GM19351 (cell line): Measurements from ENCODE around the gene TRPM3.

Experiments used
- ATAC-seq: cut with Tn5 transposase; IDR thresholded peaks from one replicate; pipeline ENCODE4 v1.9.1; 2021; ENCODE audit warnings: mild to moderate bottlenecking, moderate library complexity; ENCODE audit not compliant: unreplicated experiment

Gene TRPM3

DNA sequence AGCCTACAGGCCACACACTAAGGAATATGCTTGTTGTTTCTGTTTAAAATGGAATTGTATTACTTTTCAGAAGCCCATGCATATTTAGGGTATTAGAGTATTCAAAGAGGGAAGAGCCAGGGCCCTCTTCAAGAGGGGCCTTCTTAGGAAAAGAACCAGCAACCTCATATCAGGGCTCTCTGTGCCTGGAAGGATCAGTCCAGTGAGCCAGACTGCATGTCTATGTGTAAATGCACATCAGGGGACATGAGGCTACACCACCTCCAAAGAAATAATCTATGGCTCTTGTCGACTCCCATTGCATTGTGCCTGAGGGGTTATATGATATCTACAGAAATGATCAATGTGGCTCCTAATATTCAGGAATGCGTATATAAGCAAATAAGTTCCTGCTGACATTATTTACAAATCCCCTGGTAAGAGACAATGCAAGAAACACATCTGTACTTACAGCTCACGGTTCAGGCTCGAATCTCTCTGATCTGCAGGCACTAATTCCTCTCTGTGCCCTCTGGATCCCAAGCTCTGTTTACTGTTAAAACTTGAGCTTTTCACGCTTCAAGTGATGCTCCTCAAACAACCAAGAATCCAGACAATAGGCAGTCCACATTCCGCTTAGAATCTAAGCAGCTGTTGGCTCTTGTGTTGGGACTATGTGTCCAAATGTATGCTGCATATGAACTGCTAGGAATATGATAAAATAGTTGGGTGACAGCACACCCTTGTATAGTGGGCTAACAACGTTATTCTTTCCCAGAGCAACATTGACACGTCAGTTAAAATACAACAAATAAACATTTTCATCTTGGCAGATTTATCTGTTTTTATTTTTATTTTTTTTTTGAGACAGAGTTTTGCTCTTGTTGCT, 556.7 kb downstream of the TRPM3 start:
- ATAC-seq: no peak

DNA sequence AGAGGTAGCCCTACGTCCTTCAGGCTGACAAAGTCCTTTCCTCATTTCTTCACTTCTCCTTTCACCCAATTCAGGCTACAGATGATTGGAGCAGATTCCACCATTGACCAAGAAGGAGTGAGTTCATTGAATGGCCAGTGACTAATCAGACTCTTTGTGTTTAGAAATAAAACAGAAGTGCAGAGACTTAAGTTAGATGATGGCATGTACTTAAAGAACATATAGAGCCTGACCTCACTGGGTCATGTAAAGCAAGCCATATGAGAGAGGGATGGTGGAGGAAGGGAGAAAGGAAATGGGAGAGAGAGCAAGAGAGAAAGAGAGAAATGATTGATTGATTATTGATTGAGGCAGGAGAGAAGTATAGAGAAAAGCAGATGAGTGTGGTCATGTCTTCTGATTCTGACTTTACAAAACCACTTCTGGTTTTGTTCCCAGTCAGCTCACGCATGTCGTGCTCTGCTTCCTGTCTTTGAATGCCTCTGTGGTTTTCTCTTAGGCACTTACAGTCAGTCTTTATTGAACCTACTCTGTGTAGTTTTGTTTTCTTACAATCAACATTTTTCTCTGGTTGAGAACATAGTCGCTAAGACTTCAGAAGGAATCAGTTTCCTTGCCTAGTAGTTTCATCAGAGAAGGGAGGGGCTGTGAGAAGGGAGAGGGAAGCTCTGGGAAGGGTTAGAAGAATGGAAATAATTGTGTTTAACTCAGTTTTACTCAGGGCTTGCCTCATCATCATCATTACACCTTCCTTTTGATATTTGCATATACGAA, 557.8 kb downstream of the TRPM3 start:
- peak; percentile 99 for ATAC-seq

DNA sequence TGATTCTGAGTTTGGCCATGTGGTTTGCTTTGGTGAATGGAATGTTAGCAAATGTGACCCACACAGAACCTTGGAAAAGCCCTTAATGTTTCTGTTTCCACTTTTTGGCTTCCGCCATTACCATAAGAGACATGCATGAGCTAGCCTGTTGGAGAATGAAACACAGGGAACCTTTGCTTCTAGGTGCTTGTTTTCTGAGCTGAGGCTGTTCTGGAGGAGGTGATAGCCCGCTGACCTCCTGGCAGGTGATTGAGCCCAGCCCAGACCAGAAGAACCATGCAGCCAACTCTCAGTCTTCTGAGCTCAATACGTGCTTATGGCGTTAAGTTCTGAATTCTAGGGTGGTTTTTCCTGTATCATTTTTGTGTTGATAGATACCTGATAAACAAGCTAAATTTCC, 558.4 kb downstream of the TRPM3 start:
- ATAC-seq: no peak

DNA sequence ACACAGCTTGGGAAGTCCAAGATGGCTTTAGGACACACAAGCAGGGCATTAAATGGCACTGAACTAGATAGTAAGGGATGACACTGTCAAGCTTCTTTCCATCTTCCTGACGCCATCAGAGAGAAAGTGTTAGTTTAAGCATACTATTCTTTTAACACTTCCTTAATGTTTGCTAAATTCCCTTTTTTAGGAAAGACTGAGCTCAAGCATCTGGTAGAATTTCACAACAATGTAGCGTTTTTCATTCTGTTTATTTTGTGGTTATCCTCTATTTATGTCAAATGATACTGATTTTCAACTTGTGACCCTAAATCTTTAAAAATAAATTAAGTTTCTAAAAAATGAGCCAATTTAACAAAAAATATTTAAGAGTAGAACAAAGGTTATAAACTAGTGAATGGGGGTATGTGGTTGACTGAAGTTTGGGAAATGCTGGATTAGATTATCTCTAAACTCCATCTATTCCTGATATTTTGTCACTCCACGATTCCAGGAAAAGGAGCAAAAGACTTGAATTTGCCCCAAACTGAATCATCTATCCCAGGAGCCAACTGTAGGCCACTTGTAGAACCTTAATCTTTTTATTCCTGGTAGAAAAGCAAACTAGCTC, 559.5 kb downstream of the TRPM3 start:
- ATAC-seq: no peak

DNA sequence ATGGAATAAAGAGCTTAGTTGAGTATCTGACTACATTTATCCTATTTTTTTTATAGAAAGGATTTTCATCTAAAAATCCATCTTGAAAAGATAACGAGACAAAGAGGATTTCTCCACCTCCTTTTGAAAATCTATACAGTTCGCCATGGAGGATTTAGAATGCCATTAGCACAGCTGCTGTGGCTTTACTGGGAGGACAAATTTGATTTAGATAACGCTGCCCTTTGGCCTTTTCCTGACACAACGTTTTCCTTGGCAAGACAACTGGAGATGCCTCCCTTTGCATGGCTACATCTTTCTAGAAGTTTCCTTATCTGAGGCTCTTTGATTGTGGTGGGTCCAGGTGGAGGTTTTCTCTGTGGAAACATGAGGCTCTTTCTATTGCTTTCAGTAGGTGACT, 560.3 kb downstream of the TRPM3 start:
- ATAC-seq: no peak

DNA sequence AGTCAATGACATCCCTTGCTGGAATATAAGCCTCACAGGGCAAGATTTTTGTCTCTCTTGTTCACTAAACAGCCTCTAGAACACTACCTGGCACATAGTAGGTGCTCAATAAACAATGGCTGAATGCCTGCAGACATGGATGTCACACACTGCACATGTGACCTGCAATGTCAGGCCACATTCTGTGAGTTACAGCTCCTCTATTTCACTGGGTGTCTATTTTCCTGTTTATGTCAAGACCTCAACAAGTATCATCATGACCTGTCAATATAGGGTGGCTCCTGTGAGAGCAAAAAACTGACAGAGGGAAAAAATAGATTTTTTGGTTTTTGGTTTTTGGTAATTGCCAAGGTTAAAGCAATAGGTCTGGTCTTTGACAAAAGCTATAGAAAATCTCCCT, 562.3 kb downstream of the TRPM3 start:
- ATAC-seq: no peak

DNA sequence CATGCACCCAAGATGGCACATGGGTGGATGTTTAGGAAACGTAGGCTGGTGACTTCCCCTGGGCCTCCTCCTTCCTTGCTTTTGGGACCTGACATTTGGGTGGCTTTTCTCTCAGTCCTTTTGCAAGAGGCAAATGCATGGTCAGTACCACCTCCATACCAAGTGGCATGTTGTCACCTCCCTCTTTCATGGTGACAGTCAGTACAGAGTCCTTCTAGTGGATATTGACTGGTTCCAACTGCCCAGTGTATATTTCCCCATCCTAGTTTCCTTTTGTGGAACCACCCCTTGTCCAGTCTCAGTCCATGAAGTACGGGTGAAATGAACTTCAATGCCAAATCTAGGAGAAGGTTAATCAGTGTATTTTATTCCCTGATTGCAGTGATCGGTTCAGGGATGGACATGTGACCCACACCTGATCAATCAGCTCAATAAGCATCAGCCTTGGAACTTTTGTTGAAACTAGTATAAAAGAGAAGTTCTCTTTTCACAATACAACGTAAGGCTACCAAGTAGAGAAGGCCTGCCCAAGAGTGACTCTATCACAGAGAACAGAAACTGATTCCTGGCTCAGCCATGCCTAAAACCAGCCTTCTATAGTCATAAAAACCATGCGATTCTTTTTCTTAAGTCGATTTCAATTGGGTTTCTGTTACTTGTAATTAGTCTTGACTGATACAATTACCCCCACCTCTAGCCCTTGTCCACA, 563.6 kb downstream of the TRPM3 start:
- ATAC-seq: peak; percentile 98

DNA sequence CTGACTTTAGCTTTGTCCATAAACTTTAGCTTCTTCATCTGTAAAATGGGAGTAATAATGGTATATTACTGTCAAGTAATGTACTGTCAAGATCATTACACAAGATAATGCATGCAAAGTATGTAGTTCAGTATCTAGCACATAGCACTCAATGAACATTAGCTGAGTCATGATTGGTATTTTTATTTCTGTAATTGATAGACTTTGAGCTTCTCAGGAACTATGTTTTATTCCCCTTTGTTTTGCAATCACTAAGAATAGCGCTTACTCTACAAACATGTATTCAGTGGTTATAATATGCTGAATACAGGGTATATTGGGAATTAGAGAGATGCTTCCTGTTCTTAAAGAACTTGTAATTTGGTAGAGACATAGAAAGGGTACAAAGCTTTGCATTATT, 564.6 kb downstream of the TRPM3 start:
- no peak for ATAC-seq

DNA sequence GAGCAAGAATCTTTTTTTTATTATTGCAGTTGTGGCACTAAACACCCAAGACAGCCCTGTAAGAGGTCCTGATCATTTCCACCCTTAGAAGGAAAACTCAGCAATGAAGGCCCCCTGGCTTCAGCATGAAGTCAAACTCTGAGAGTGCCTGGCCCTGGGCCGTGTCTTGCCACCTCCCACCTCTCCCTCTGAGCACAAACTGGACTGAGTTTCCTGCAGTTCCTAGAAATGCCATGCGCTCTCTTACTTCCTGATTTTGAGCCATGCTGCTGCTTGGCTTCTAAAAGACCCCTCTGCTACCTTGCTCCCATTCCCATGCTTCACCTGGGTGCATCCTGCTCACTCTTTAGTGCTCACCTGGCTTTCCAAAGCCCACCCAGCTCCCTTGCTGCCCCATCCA, 566.5 kb downstream of the TRPM3 start:
- ATAC-seq: no peak

DNA sequence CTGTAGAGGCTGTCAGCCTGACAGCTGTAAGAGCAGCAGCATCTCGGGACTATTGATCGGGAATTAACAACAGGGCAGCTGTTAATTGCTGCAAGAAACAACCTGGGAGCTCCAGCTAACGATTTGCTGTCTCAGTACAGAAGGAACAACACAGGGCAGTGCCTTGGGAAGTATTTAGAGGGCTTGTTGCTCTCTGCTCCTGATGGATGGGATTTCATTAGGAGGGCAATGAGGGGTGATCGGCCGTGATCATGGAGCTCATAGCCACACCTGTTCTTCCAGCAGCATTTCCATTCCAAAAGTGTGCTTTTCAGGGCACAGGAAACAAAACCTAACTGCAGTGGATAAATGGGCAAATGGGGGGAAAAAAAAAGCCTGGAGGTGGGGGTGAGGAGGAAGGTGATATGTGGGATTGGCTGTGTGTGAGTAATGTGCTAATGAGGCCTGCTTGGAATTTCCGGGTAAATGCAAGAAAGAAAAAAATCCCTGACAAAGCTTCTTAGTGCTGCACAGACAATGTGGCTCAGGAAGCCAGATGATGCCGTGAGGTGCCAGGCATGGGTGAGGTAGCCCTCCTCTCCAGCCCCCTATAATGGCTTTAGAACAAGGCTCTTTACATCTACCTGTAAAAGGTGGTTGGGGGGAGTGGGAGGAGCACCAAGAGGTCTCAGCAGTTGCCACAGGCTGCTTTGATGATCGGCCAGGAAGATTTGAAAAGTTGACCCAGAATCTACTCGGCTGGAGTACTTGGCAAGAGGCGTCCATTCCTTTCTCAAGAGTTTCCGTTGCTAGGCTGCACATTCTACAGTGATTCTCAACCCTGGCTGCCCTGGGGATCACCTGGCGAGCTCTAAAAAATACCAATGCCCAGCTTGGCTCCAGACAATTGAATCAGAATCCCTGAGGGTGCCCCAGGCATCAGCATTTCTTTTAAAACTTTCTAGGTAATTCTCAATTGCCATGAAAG, 567.4 kb downstream of the TRPM3 start:
- ATAC-seq: no peak

DNA sequence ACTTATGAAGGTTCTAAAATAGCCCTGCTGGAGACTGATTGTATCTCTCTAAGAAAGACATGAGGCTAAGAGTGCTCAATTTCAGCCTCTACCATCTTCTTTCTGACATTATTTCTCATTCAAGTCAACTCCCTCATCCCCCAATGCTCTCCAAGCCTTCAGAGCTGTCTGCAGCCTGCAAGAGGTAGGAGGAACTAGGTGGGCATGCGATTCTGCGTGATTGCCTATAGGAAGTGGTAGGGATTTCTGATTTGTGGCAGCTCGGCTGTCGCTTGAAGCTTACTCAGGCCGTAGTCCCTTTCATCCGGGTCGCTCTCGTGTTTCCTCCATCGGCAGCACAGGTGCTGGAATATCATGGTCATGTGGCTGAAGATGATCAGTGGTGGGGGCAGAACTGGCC, 568.9 kb downstream of the TRPM3 start:
- no peak for ATAC-seq

DNA sequence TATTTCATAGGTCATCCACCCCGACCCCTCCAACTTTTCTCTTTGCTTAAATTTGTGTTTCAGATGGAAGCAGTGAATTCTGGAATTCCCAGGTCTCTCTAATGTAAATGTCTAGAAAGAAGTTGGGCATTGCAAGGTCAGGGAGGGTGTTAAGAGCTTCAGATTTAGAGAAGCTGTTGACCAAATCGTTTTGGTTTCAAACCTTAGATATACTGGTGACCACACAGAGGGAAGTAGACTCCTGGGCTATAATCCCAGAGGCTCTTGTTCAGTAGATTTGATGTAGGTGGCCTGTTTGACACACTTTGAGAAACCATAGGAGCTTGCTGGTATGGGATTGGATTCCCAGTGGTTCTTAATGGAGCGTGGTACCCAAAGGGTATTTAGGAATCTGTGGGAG, 569.6 kb downstream of the TRPM3 start:
- ATAC-seq: no peak

DNA sequence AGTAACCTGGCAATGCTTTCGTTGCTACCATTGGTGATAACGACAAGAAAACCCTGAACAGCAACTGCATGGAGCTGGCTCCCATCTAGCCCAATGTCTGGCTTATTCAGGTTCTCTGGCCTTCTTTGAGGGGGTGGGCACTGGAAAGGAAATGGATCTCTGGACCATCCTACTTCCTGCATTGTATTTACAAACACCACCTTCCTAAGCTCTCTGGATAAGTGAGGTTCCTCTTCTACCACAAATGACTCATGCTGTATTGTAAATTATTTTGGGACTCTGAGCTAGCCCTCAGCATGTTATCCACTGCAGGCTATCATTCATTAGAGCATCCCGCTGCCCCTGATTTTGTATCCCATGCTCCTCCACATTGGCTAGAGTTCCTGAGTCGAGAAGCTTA, 570.0 kb downstream of the TRPM3 start:
- ATAC-seq: no peak

DNA sequence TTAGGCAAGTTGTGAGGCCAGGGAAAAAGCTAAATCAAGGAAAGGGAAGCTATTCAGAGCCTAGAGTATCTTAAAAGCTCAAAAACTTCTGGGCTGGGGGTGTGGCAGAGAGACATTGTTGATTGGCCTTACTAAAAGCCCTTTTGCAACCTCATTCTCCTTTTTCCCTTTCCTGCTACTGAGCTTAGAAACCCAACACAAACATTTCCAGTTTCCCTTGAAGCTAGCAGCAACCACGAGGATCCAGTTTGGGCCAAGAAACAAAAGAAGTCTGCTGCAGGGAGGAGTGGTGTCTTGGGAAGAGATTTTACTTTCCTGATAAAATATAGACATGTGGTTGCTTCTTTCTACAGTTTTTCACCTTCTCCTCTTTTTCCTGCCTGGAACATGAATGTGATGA, 571.5 kb downstream of the TRPM3 start:
- ATAC-seq: no peak

DNA sequence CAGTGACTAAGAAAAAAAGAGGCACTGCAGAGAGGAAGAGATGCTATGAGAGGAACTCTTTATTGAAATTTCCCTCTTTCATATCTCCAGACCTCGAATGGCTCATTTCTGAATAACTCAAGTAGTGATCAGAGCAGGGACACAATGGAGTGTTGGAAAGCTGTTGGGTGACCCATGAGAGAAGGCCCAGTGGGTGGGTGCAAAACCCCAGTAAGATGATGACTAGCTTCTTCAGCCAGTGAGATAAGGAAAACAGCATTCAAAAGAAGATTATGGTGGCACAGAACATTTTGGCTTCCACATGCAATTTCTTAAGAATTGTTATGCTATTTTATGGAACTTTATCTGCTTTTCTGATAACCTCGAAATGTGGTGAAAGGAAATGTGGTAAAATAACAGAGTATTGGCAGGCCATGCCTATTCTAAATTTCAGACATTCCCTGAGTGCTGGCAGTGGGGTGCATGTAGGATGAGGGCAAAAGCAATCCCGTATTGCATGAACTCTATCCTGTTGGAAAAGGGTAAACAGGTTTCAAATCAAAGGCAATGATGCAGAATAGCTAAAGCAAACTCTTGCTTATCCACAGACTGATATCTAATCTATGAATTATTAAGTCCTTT, 579.0 kb downstream of the TRPM3 start:
- no peak for ATAC-seq

DNA sequence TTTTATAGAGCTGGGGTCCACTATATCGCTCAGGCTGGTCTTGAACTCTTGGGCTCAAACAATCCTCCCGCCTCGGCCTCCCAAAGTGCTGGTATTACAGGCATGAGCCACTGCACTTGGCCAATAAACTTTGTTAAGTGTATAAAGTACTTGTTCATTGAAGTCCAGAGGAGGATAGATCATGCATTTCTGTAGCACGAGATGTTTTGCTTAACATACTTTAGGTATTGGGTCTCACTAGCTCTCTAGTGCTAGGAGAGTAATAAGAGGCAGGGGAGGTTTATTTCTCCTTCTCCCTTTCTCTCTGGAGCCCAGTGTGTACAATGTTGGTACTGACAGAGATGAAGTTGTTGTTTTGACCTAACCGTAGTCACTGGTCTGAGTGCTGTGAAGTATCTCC, 581.4 kb downstream of the TRPM3 start:
- no peak for ATAC-seq

DNA sequence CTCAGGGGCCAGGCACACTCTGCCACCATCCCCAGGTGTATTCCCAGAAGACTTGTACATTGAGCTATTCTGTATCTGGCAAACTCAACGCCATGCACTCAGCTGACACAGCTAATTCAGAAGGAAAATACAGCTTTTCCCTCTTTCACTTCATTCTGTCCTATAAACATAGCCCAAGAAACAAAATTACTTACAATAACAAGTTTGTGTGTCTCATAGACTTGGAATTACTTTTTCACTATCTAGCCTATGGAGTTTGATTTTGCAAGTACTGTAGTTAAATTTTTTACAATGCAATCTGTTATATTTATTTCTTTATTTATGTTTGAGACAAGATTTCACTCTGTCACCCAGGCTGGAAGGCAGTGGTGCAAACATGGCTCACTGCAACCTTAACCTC, 581.9 kb downstream of the TRPM3 start:
- no peak for ATAC-seq

DNA sequence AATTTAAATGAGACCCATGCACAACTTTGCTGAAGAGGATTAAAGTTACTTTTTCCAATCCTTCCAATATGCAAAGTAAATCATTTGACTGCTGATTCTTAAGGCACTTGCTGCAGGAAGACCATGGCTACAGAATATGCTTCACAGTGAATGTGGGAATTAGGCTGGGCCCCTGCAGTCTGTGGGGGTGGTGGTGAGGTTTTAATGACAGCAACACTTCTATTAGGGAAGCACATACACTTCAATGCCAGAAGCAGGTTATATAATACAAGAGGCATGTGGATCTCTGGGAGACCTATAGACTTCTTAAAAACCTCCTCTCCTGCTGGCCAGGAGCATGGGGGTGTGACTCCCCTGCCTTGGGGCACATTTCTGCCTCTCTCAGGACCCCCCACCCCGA, 582.4 kb downstream of the TRPM3 start:
- ATAC-seq: no peak

DNA sequence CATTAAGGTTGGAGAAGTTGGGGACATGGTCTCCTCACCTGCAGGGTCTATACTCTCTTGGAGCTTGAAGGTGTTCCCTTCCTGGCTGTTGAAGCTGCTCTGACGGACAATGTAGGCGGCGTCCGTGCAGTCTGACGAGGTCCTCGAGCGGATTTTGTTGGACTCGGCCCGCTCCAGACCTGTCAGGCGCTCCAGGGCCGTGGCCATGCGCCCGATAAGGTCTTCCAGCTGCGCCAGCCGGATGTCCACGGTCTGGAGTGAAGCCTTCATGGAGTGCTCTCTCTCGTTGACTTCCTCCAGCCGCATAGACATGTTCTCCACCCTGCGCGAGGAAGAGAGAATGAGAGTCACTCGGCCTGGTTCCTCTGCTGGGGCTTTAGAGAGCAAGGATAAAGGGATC, 584.3 kb downstream of the TRPM3 start:
- no peak for ATAC-seq
